Stimulated activated CD4-positive, alpha-beta T cell treated with anti-CD3 and anti-CD28 coated beads, Interleukin-15, amount 100 ng/mL, for 24 hours (primary cell): Measurements from ENCODE around the gene LYSMD3.

Source experiments
- DNase-seq: peaks from one replicate; pipeline ENCODE4 v3.0.0-alpha.2; 2020

Gene LYSMD3

DNA sequence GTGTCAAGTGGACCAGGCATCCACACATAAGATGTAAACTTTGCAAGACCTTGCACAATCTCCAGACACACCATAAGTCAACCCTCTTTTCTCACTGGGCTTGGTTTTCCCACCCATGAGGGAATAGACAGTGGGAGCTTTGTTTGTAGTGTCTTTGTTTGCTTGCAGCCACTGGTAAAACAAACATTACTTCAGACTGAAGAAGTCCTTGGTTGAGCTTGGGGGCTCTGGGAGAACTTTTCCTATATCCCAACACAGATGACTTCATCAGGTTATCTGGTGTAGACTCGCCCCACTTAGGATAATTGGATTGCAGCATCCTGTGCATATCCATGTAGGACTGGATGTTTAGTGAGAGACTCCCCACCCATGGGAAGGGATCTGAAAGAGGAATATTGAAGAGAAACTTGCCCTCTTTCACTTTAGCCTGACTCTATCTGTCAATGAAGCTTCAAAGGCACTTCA is 17.7 kb upstream of the LYSMD3 start:
- no peak for DNase-seq

- DNase-seq, result no peak
Observed at GRCh38 chr5:90546216-90546837, 16.9 kb upstream of the LYSMD3 start.

GRCh38 chr5:90545511-90545910 is 16.1 kb upstream of the LYSMD3 start:
- no peak for DNase-seq

GRCh38 chr5:90542827-90543519 is 13.6 kb upstream of the LYSMD3 start:
- no peak for DNase-seq

DNA sequence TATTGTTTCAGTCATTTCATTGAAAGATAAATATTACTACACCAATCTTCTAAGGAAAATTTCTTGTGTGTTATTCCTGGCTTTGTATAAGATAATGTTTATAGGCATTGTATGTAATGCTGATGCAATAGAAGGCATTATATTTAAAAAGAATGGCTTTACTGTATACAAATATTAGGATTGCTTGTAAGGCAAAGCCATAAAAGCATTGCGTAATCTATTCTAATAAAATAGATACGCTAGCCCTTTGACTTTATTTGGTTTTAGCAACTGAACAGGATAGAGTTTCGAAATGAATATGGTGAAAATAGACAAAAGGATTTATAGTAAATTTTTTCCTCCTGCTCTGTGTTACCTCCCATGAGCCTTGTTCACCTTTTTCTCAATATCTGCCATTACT is 5.5 kb upstream of the LYSMD3 start:
- no peak for DNase-seq

DNA sequence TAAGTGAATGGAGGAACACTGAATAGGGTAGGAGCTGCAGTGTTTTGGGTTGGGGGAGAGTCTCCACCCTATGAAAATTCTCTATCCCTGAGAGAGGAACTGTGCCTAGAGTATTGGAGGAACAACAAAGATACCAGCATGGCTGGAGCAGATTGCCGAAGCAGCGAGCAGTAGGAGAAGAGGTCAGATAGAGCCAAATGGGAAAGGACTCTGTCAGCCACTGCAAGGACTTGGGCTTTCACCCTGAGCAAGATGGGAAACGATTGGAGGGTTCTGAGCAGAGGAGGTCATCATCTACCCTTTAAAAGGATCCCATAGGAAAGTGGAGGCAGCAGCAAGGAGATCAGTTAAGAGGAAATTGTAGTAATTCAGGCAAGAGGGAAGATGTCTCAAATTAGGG is 4.4 kb upstream of the LYSMD3 start:
- DNase-seq, result no peak

- DNase-seq, result no peak
Observed at GRCh38 chr5:90530736-90531487, 1.5 kb upstream of the LYSMD3 start.

GRCh38 chr5:90529939-90530677 is 724 bp upstream of the LYSMD3 start:
- DNase-seq, result peak; percentile 67

- DNase-seq, result no peak
Observed at GRCh38 chr5:90528601-90529193, 687 bp downstream of the LYSMD3 start.

DNA sequence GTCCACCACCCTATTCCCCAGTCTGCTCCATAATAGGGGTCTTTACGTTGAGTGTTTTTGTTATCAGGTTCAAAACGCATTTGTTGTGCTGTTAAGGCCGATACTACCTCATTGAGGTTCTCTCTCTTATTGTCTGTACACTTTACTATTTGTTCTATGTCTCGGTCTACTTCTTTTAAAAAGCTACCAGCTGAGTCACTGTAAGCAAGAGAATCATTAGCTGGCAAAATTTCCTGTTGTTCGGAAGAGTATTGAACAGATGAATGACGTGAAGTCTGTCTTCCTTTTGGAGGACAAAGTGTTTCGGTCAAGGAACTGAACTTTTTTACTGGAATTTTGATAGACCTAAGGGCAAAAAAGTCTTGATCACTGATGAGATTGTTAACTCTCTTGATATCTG is 10.3 kb downstream of the LYSMD3 start:
- DNase-seq, result no peak

GRCh38 chr5:90518661-90519060 is 10.7 kb downstream of the LYSMD3 start:
- DNase-seq, result no peak

DNA sequence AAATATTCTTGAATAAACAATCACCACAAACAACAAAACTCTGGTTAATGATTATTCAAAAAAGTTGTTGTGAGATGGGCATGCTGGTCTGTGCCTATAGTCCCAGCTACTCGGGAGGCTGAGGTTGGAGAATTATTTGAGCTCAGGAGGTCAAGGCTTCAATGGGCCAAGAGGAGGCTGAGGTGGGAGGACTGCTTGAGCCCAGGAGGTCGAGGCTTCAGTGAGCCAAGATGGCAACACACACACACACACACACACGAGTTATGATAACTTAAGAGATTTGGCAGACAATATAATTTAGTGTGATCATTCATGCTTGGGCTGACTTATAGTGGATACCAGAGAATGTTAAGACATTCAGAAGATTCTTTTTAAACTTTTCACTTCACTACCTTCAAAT is 14.9 kb downstream of the LYSMD3 start:
- no peak for DNase-seq

DNA sequence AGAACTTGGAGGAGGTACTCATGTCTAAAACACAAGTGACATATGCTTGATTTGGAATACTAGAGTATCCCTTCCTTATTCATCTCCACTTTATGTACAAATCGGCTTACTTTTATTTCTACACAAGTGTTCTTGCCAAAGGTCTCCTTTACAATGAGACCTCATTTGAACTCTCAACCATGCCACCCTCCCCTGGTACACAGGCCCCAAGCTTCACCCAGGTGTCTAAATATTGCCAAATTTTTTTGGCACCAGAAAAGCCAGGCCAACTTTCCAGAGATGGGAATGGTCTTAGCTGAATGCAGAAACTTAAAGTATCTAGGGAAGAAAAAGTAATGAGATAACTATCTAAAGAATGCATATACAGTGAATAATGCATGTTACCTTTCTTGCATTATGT is 18.9 kb downstream of the LYSMD3 start:
- no peak for DNase-seq

- DNase-seq, result no peak
Observed at GRCh38 chr5:90506221-90506620, 23.2 kb downstream of the LYSMD3 start.

DNA sequence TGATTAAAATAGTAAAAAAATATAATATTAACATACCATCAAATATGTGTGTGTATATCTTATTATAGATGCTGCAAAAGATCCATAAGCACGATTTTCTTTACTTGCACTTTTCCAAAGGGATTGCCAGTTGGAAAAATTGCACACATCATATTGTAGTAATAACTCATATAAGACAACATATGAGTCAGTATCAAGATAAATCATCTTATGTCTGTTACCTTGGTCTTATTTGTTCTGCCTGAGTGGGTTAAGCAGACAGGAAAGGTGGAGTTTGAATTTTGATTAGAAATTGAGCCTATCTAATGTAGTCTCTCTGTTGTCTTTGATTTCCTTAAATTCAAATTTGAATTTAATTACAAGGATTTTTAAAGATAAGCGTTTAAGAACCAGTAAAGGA is 24.6 kb downstream of the LYSMD3 start:
- DNase-seq, result no peak

DNA sequence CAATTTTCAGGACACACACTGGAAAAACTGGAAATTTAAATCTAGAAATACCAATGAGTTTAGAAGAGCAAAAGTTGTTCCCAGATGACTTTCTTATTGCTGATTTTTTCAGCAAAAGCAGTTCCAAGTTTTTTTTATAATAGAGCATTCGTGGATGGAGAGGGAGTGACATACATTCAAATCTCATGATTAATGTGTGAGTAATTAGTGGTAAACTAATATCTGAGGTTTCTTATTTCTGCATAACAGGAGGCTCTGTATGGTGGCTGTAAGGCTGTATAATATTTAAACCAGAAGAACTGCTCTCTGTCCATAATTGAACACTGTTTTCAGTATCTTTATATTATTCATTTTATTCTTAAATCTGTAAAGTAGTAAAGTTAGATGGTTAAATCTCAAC is 25.8 kb downstream of the LYSMD3 start:
- DNase-seq, result no peak

DNA sequence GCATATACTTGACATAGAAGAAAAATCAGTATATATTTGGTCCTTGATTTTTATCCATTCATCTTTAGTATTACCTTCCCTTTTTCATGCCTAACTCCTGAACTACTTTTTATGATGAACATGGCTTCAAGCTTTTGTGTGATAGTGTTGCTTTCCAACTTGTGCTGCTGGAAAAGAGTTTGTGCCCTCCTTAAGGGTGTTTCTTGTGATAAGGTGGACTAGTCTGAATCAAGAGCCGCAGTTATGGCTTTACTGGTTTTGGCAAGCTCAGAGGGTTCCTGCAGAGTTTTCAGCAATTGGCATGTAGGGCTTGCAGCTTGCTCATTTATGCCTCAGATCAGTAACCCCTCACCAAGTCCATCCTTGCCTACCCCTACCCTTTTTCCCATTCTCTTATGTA is 34.2 kb downstream of the LYSMD3 start:
- DNase-seq, result no peak

GRCh38 chr5:90494043-90494442 is 35.3 kb downstream of the LYSMD3 start:
- DNase-seq, result no peak

- DNase-seq, result no peak
Observed at GRCh38 chr5:90488791-90489190, 40.6 kb downstream of the LYSMD3 start.

- no peak for DNase-seq
Observed at GRCh38 chr5:90484540-90484939, 44.8 kb downstream of the LYSMD3 start.

DNA sequence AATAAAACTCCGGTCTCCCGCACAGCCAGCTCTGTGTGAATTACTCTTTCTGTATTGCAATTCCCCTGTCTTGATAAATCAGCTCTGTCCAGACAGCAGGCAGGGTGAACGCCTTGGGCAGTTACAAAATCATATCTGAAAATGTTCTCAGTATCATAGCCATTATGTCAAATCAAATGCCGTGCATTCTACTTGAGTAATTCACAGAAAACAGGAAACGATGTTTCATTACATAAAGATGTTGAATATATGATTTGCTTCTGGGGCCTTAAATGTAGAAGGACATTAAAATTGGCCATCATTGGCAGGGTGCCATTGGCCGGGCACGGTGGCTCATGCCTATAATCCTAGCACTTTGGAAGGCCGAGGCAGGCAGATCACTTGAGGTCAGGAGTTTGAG is 46.2 kb downstream of the LYSMD3 start:
- no peak for DNase-seq

DNA sequence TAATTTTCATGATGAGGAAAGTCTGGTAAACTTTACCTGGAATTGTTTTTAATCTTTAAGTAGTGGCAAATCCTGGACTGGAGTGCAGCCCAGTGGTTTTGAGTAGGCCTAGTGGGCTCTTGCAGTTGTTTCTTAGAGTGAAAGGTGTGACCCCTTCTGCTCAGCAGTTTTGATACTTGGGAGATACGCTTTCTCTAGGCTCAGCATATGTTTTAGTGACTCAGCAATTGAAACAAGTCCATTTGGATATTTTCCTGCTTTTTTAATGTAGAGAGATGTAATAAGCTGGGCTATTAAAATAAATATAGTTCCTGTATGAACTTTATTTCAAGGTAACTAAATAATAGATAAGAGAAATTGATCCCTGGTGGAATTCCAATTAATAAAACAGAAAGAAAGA is 48.7 kb downstream of the LYSMD3 start:
- DNase-seq, result no peak
